ENCODE data around the gene TMC1.

GRCh38 chr9:72565535-72565934 is 44.1 kb downstream of the TMC1 start:
- TF ChIP-seq ZFX (IDR thresholded peaks at IDR 0.05), result no peak
- no peak for TF ChIP-seq CTCF (conservative IDR thresholded peaks at IDR 0.05)
